HepG2 (cell line): ENCODE data around the gene TSC22D2. TPM values are rescaled to one million over a fixed set of nuclear protein-coding genes. Genes with fewer than 3 reads are reported as not detected.

ENCODE experiments used
- CREB1 ChIP-seq, 2 experiments: fragments of 450-650 bp in 1 of 2; IDR thresholded peaks; 2 replicates each; pipeline ENCODE4 v1.6.1; 2016 to 2017; ENCODE audit warnings: control low read depth in 1 of 2, mild to moderate bottlenecking in 1 of 2, missing compliant biosample characterization in 1 of 2, missing genetic modification characterization in 1 of 2
- FOSL1 ChIP-seq: sonication (generic); formaldehyde crosslinking; IDR thresholded peaks from 2 replicates; pipeline ENCODE4 v1.9.0; 2021; ENCODE audit warnings: missing genetic modification reagents, borderline replicate concordance
- GATAD2A ChIP-seq: IDR thresholded peaks from 2 replicates; pipeline ENCODE4 v1.6.1; 2016
- HDAC1 ChIP-seq: sonication (generic); formaldehyde crosslinking; IDR thresholded peaks from 2 replicates; pipeline ENCODE4 v1.5.1; 2020; ENCODE audit warnings: mild to moderate bottlenecking, missing genetic modification reagents
- HOXA3 ChIP-seq: sonication (generic); formaldehyde crosslinking; IDR thresholded peaks from 2 replicates; pipeline ENCODE4 v1.5.0; 2020; ENCODE audit warnings: missing genetic modification reagents
- KLF13 ChIP-seq: sonication (generic); formaldehyde crosslinking; IDR thresholded peaks from 2 replicates; pipeline ENCODE4 v1.4.0; 2020; ENCODE audit warnings: mild to moderate bottlenecking, missing genetic modification reagents
- MAFF ChIP-seq: IDR thresholded peaks from 2 replicates; pipeline ENCODE4 v1.6.1; 2011; ENCODE audit warnings: low read depth, low read length, improper control_type of control experiment
- MAZ ChIP-seq, 2 experiments: sonication (generic) in 1 of 2; formaldehyde crosslinking in 1 of 2; IDR thresholded peaks; 2 replicates each; pipeline versions ENCODE4 v1.5.0 to v1.6.1; 2012 to 2020; ENCODE audit warnings: low read depth in 2 of 2, mild to moderate bottlenecking in 2 of 2, borderline replicate concordance in 1 of 2, improper control_type of control experiment in 1 of 2, low read length in 1 of 2, missing genetic modification reagents in 1 of 2, moderate library complexity in 1 of 2
- MYC ChIP-seq: sonication (generic); formaldehyde crosslinking; IDR thresholded peaks from 2 replicates; pipeline ENCODE4 v1.9.0; 2021; ENCODE audit warnings: missing genetic modification reagents, borderline replicate concordance
- POGZ ChIP-seq: sonication (generic); formaldehyde crosslinking; IDR thresholded peaks from 2 replicates; pipeline ENCODE4 v1.4.0; 2020; ENCODE audit warnings: mild to moderate bottlenecking, missing genetic modification reagents
- SALL1 ChIP-seq: sonication (generic); formaldehyde crosslinking; IDR thresholded peaks from 2 replicates; pipeline ENCODE4 v1.8.0; 2022; ENCODE audit warnings: mild to moderate bottlenecking, missing genetic modification reagents
- SMAD1 ChIP-seq: sonication (generic); formaldehyde crosslinking; IDR thresholded peaks from 2 replicates; pipeline ENCODE4 v1.4.0; 2020; ENCODE audit warnings: missing genetic modification reagents, low read depth, mild to moderate bottlenecking, borderline replicate concordance
- SNAI1 ChIP-seq: sonication (generic); formaldehyde crosslinking; IDR thresholded peaks from 2 replicates; pipeline ENCODE4 v1.5.0; 2020; ENCODE audit warnings: mild to moderate bottlenecking, missing genetic modification reagents, borderline replicate concordance
- TEAD3 ChIP-seq: optimal IDR thresholded peaks from 2 replicates; pipeline ENCODE3; 2016; ENCODE audit warnings: borderline replicate concordance
- ZFYVE20 ChIP-seq: sonication (generic); formaldehyde crosslinking; IDR thresholded peaks from 2 replicates; pipeline ENCODE4 v1.8.0; 2023; ENCODE audit warnings: low read depth, mild to moderate bottlenecking, moderate library complexity, missing genetic modification reagents, borderline replicate concordance
- ZMAT3 ChIP-seq: sonication (generic); formaldehyde crosslinking; conservative IDR thresholded peaks from 2 replicates; pipeline ENCODE4 v1.7.0; 2021; ENCODE audit warnings: missing genetic modification reagents
- ZNF234 ChIP-seq: sonication (generic); formaldehyde crosslinking; conservative IDR thresholded peaks from 2 replicates; pipeline ENCODE4 v1.5.1; 2020; ENCODE audit warnings: mild to moderate bottlenecking, missing genetic modification reagents
- ZNF24 ChIP-seq: fragments of 450-650 bp; IDR thresholded peaks from 2 replicates; pipeline ENCODE4 v1.6.1; 2017; ENCODE audit warnings: antibody characterized with exemption, mild to moderate bottlenecking
- ZNF549 ChIP-seq: sonication (generic); formaldehyde crosslinking; IDR thresholded peaks from 2 replicates; pipeline ENCODE4 v1.5.0; 2020; ENCODE audit warnings: missing genetic modification reagents
- ZNF552 ChIP-seq: sonication (generic); formaldehyde crosslinking; IDR thresholded peaks from 2 replicates; pipeline ENCODE4 v1.9.0; 2022; ENCODE audit warnings: missing genetic modification reagents, mild to moderate bottlenecking, borderline replicate concordance
- ZNF644 ChIP-seq: IDR thresholded peaks from 2 replicates; pipeline ENCODE4 v1.6.1; 2016; ENCODE audit warnings: low read depth
- polyA plus RNA-seq, 8 experiments: library from polyadenylated mRNA; depleted of rRNA in 3 of 8; stranded (reverse) in 7 of 8; unstranded in 1 of 8; fragments of >200 nt; fragmentation: Illumina TruSeq in 4 of 8; extraction: Trizol in 4 of 8; gene quantifications; 2 replicates each; pipeline versions ENCODE4 v1.2.1 to v1.2.3, GENCODE V29; 2011 to 2016; ENCODE audit warnings: low read depth in 4 of 8, missing spikeins in 1 of 8, mixed read lengths in 1 of 8; ENCODE audit not compliant: insufficient read depth in 1 of 8
- total RNA-seq, 5 experiments: library from RNA; depleted of rRNA; stranded (reverse); fragments of >200 nt; fragmentation: Illumina TruSeq; extraction: Trizol; gene quantifications; 2 replicates each; pipeline ENCODE4 v1.2.3, GENCODE V29; 2016; ENCODE audit warnings: low read depth in 1 of 5
- TF ChIP-seq, protein P1 (sequence below): sonication (generic); formaldehyde crosslinking; conservative IDR thresholded peaks from 2 replicates; pipeline ENCODE4 v1.5.0; 2020; ENCODE audit warnings: missing genetic modification reagents
- TF ChIP-seq, protein P2 (sequence below): sonication (generic); formaldehyde crosslinking; conservative IDR thresholded peaks from 2 replicates; pipeline ENCODE4 v1.4.0; 2020; ENCODE audit warnings: mild to moderate bottlenecking, missing genetic modification reagents, moderate library complexity

Gene TSC22D2
- total and polyA plus RNA-seq, 2 of the 13 experiments (the other 11 are each of a cell fraction or from before 2014, with no cell fraction given): 4.6 to 8.2 TPM

DNA sequence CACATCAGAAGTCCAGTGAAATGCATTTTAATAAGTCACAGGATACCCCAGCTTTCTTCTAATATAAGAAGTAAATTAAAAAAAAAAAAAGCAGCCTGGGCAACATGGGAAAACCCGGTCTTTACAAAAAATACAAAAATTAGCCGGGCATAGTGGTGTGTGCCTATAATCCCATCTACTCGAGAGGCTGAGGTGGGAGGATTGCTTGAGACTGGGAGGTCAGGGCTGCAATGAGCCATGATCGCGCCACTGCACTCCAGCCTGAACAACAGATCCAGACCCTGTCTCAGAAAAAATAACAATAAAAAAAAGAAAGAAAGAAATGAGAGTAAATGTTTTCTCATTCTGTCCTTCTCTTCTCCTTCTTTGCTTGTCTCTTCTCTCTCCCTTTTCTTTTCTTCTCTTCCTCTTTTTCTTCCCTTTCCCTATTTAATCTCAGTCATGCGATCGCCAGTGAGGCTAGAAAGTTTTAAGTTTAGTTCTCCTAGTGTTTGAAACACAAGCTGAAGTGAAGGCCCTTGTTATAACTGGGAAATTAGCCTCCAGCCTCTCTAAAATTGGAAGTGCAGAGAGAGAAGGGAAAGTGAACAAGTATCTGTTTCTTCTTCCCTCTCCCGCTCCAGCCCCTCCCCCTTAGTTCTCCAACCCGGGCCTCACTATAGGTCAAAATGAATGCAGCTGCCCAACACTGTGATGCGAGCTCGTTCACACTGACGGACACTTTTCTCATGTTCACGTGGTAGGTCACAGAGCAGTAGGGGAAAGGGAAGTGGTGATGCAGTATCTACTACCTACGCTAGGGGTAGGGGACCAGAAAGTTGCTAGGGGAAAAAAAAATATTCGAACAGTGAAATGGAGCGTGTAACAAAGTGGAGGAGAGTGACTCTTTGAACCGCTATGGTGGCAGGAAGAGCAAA lies 23.5 kb upstream of the TSC22D2 start (continued):
- TF ChIP-seq KLF13: no peak
- peak; percentile 57 for TF ChIP-seq ZNF644 (CRISPR knock-in tag)
- peak; percentile 54; the same call in 1 of the 2 replicates for TF ChIP-seq CREB1 (IDR thresholded peaks at IDR 0.05)
- TF ChIP-seq CREB1 (CRISPR knock-in tag; IDR thresholded peaks at IDR 0.05): no peak
- no peak for TF ChIP-seq SMAD1 (CRISPR knock-in tag)
- TF ChIP-seq, protein P1, sequence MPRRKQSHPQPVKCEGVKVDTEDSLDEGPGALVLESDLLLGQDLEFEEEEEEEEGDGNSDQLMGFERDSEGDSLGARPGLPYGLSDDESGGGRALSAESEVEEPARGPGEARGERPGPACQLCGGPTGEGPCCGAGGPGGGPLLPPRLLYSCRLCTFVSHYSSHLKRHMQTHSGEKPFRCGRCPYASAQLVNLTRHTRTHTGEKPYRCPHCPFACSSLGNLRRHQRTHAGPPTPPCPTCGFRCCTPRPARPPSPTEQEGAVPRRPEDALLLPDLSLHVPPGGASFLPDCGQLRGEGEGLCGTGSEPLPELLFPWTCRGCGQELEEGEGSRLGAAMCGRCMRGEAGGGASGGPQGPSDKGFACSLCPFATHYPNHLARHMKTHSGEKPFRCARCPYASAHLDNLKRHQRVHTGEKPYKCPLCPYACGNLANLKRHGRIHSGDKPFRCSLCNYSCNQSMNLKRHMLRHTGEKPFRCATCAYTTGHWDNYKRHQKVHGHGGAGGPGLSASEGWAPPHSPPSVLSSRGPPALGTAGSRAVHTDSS (CRISPR knock-in tag): no peak
- no peak for TF ChIP-seq SNAI1 (CRISPR knock-in tag)
- no peak for TF ChIP-seq ZNF24
- TF ChIP-seq FOSL1 (CRISPR knock-in tag): no peak
- TF ChIP-seq MYC: no peak
- TF ChIP-seq MAZ (IDR thresholded peaks at IDR 0.05; ENCODE audit: borderline replicate concordance, low read depth, low read length): 0 out of 2 replicates have a peak, but pooled peaks have one; percentile 23
- no peak for TF ChIP-seq MAZ (CRISPR knock-in tag; IDR thresholded peaks at IDR 0.05; ENCODE audit: low read depth)
- no peak for TF ChIP-seq ZMAT3 (CRISPR knock-in tag)
- TF ChIP-seq ZNF234 (CRISPR knock-in tag): no peak
- no peak for TF ChIP-seq ZFYVE20 (CRISPR knock-in tag)
- 0 out of 2 replicates have a peak, but pooled peaks have one; percentile 28 for TF ChIP-seq SALL1
- no peak for TF ChIP-seq ZNF552
- TF ChIP-seq, protein P2, sequence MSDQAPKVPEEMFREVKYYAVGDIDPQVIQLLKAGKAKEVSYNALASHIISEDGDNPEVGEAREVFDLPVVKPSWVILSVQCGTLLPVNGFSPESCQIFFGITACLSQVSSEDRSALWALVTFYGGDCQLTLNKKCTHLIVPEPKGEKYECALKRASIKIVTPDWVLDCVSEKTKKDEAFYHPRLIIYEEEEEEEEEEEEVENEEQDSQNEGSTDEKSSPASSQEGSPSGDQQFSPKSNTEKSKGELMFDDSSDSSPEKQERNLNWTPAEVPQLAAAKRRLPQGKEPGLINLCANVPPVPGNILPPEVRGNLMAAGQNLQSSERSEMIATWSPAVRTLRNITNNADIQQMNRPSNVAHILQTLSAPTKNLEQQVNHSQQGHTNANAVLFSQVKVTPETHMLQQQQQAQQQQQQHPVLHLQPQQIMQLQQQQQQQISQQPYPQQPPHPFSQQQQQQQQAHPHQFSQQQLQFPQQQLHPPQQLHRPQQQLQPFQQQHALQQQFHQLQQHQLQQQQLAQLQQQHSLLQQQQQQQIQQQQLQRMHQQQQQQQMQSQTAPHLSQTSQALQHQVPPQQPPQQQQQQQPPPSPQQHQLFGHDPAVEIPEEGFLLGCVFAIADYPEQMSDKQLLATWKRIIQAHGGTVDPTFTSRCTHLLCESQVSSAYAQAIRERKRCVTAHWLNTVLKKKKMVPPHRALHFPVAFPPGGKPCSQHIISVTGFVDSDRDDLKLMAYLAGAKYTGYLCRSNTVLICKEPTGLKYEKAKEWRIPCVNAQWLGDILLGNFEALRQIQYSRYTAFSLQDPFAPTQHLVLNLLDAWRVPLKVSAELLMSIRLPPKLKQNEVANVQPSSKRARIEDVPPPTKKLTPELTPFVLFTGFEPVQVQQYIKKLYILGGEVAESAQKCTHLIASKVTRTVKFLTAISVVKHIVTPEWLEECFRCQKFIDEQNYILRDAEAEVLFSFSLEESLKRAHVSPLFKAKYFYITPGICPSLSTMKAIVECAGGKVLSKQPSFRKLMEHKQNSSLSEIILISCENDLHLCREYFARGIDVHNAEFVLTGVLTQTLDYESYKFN: no peak
- TF ChIP-seq POGZ (CRISPR knock-in tag): peak; percentile 67
- TF ChIP-seq HDAC1 (CRISPR knock-in tag): peak; percentile 29; the same call in 1 of the 2 replicates
- peak; percentile 15 for TF ChIP-seq TEAD3 (CRISPR knock-in tag)
- TF ChIP-seq HOXA3: peak; percentile 16; the same call in 1 of the 2 replicates
- no peak for TF ChIP-seq ZNF549 (CRISPR knock-in tag)
- TF ChIP-seq GATAD2A (CRISPR knock-in tag): peak; percentile 27; the same call in 1 of the 2 replicates
- TF ChIP-seq MAFF: no peak
